Neural cell (in vitro differentiated cells): ENCODE results near the gene GET4.

Experiments used
- EP300 ChIP-seq: fragments of 450-650 bp; conservative IDR thresholded peaks from 2 replicates; pipeline ENCODE4 v1.6.1; 2014; ENCODE audit warnings: antibody characterized with exemption, mild to moderate bottlenecking, moderate library complexity; ENCODE audit not compliant: poor library complexity, severe bottlenecking
- EZH2 ChIP-seq: fragments of 200-600, 300-800 bp; shearing (Covaris generic), sonication (generic); IDR thresholded peaks from 2 replicates; pipeline ENCODE4 v1.6.1; 2014; ENCODE audit warnings: antibody characterized with exemption, low read length, borderline replicate concordance, mild to moderate bottlenecking; ENCODE audit not compliant: insufficient read depth, poor library complexity, severe bottlenecking
- MXI1 ChIP-seq: fragments of 450-650 bp; conservative IDR thresholded peaks from 2 replicates; pipeline ENCODE4 v1.6.1; 2014; ENCODE audit warnings: antibody characterized with exemption, mild to moderate bottlenecking; ENCODE audit not compliant: poor library complexity, severe bottlenecking
- POLR2AphosphoS5 ChIP-seq: IDR thresholded peaks from 2 replicates; pipeline ENCODE4 v1.6.1; 2012
- RAD21 ChIP-seq: fragments of 450-650 bp; conservative IDR thresholded peaks from 2 replicates; pipeline ENCODE4 v1.6.1; 2014; ENCODE audit warnings: antibody characterized with exemption, mild to moderate bottlenecking, moderate library complexity
- SMC3 ChIP-seq: fragments of 450-650 bp; conservative IDR thresholded peaks from 2 replicates; pipeline ENCODE4 v1.6.1; 2014; ENCODE audit warnings: antibody characterized with exemption, mild to moderate bottlenecking, moderate library complexity; ENCODE audit not compliant: poor library complexity
- TAF1 ChIP-seq: IDR thresholded peaks from 2 replicates; pipeline ENCODE4 v1.6.1; 2012; ENCODE audit warnings: low read depth
- TF ChIP-seq, protein P1 (sequence below): fragments of 450-650 bp; IDR thresholded peaks from 2 replicates; pipeline ENCODE4 v1.5.1; 2014; ENCODE audit warnings: antibody characterized with exemption, mild to moderate bottlenecking, moderate library complexity; ENCODE audit not compliant: poor library complexity, severe bottlenecking

- TF ChIP-seq EZH2 = no peak
- TF ChIP-seq EP300 = no peak
- TF ChIP-seq, protein P1, sequence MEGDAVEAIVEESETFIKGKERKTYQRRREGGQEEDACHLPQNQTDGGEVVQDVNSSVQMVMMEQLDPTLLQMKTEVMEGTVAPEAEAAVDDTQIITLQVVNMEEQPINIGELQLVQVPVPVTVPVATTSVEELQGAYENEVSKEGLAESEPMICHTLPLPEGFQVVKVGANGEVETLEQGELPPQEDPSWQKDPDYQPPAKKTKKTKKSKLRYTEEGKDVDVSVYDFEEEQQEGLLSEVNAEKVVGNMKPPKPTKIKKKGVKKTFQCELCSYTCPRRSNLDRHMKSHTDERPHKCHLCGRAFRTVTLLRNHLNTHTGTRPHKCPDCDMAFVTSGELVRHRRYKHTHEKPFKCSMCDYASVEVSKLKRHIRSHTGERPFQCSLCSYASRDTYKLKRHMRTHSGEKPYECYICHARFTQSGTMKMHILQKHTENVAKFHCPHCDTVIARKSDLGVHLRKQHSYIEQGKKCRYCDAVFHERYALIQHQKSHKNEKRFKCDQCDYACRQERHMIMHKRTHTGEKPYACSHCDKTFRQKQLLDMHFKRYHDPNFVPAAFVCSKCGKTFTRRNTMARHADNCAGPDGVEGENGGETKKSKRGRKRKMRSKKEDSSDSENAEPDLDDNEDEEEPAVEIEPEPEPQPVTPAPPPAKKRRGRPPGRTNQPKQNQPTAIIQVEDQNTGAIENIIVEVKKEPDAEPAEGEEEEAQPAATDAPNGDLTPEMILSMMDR = no peak
- no peak for TF ChIP-seq POLR2AphosphoS5
- TF ChIP-seq MXI1 = no peak
- TF ChIP-seq TAF1 = no peak
- no peak for TF ChIP-seq RAD21
- no peak for TF ChIP-seq SMC3
These were observed 588 bp downstream of the GET4 start for GRCh38 chr7:876972-877311.
